ENCODE results near the gene CELF1.

DNA sequence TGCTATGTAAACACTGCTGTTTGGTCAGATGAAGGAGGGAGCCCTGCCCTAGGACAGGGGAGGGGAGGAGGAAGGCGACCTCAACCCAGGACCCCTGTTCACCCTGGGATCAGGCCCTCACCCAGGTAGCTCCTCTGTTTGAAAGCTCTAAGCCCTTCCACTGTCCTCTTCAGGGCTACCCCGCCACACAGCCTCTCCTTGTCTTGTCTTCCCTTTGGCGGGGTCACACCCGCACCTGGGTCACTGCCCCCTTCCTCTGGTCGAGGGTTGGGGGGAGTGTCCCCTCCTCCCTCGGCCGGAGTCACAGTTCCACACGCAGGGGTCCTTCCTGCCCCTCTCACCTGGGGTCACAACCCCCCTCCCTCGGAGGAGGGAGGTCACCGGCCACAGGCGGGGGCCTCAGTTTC, 12.0 kb upstream of the CELF1 start:
- TF ChIP-seq EP300 (IDR thresholded peaks at IDR 0.05) (no peak), CTCF (IDR thresholded peaks at IDR 0.05) (no peak), POLR2A (IDR thresholded peaks at IDR 0.05; ENCODE audit: low read depth) (no peak)

All from esophagus muscularis mucosa (tissue), 4 donors.